ENCODE measurements around the gene SERPINI2.
"Not testable (repeated sequence)": the region's sequence is repeated elsewhere in the genome, so short reads cannot be mapped to it uniquely, and the experiment has no call there.

DNA sequence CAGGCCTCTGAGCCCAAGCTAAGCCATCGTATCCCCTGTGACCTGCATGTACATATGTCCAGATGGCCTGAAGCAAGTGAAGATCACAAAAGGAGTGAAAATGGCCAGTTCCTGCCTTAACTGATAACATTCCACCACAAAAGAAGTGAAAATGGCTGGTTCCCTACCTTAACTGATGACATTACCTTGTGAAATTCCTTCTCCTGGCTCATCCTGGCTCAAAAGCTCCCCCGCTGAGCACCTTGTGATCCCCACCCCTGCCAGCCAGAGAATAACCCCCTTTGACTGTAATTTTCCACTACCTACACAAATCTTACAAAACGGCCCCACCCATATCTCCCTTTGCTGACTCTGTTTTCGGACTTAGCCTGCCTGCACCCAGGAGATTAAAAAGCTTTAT, 51.4 kb downstream of the SERPINI2 start:
- not testable (repeated sequence) for TF ChIP-seq CTCF (IDR thresholded peaks at IDR 0.05; ENCODE audit: extremely low read depth in 1 of 2, insufficient read depth in 1 of 2, low read depth in 1 of 2, low read length in 2 of 2); POLR2A (IDR thresholded peaks at IDR 0.05; ENCODE audit: low read depth, low read length)
